ENCODE data around the gene HPGD.

Gene HPGD

GRCh38 chr4:174467107-174467506 is 55.2 kb downstream of the HPGD start:
- no peak for DNase-seq

GRCh38 chr4:174464949-174465348 is 57.3 kb downstream of the HPGD start:
- DNase-seq = no peak

- DNase-seq = no peak
Observed at GRCh38 chr4:174461466-174462106, 60.7 kb downstream of the HPGD start.

GRCh38 chr4:174460684-174461083 is 61.6 kb downstream of the HPGD start:
- no peak for DNase-seq

- no peak for DNase-seq
Observed at GRCh38 chr4:174457468-174457867, 64.8 kb downstream of the HPGD start.

- DNase-seq = no peak
Observed at GRCh38 chr4:174454815-174455473, 67.3 kb downstream of the HPGD start.

- DNase-seq = no peak
Observed at GRCh38 chr4:174451718-174452296, 70.5 kb downstream of the HPGD start.

GRCh38 chr4:174450786-174451125 is 71.5 kb downstream of the HPGD start:
- no peak for DNase-seq

GRCh38 chr4:174449944-174450785 is 72.1 kb downstream of the HPGD start:
- no peak for DNase-seq

- no peak for DNase-seq
Observed at GRCh38 chr4:174449152-174449551, 73.1 kb downstream of the HPGD start.

GRCh38 chr4:174444390-174444789 is 77.9 kb downstream of the HPGD start:
- no peak for DNase-seq

All from NCI-H1048 (cell line).